Measurements from ENCODE around the gene EDDM13. TPM values are rescaled to one million over a fixed set of nuclear protein-coding genes. Genes with fewer than 3 reads are reported as not detected.

Gene EDDM13
- total and polyA plus RNA-seq, 2 of the 8 experiments (the other 6 are each of a cell fraction or from before 2014, with no cell fraction given), result not detected

GRCh38 chr19:56306016-56306415 lies 33.5 kb downstream of the EDDM13 start:
- no peak overlapping the region for H3K4me3 ChIP-seq (ENCODE audit: extremely low read depth in 1 of 4, insufficient read depth in 2 of 4, low read depth in 3 of 4, low read length in 4 of 4)
- 90% methylated on average over 9 of the region's 11 CpGs; no CpG with 5 or more reads in 1 of the 2 experiments for WGBS, 2 experiments (ENCODE audit: extremely low coverage in 1 of 2, insufficient coverage in 1 of 2, insufficient read length in 1 of 2, insufficient replicate concordance in 2 of 2, low coverage in 1 of 2, low lambda C conversion rate in 2 of 2, missing lambda C conversion rate in 1 of 2)

More at GRCh38 chr19:56306016-56306415, 33.5 kb downstream of the EDDM13 start:
- Histone ChIP-seq H2AFZ (ENCODE audit: low read length) (no peak overlapping the region), H2AK5ac (ENCODE audit: low read depth, low read length) (no peak overlapping the region), H2BK20ac (ENCODE audit: low read length) (no peak overlapping the region), H4K20me1 (replicated peaks in 1 of 2; ENCODE audit: control insufficient read depth in 1 of 2, insufficient read depth in 2 of 2, low read length in 2 of 2) (peaks cover 2% of the 10 kb centered on the region in 2 experiments), H3K14ac (ENCODE audit: insufficient read length) (no peak overlapping the region), H4K91ac (replicated peaks; ENCODE audit: insufficient read length, low read length) (no peak overlapping the region), H3K79me1 (ENCODE audit: low read depth, low read length) (no peaks in the 10 kb centered on the region; the same call in 1 of the 2 replicates), H3K4me1 (replicated peaks in 1 of 4; ENCODE audit: control insufficient read depth in 3 of 4, insufficient read depth in 4 of 4, low read length in 3 of 4) (no peaks in the 10 kb centered on the region; a peak in 1 of 7 replicates), H3K9me3 (ENCODE audit: insufficient read depth in 2 of 2, low read depth in 1 of 2, low read length in 1 of 2) (0 out of 4 replicates have a peak, but pooled peaks cover 0 to 3% of the 10 kb centered on the region in 2 experiments), H3K9ac (replicated peaks in 1 of 4; ENCODE audit: extremely low read depth in 1 of 4, low read depth in 3 of 4, low read length in 3 of 4) (no peak overlapping the region), H3K27ac (ENCODE audit: low read depth, low read length) (no peak overlapping the region), H3K27me3 (replicated peaks in 1 of 4; ENCODE audit: control insufficient read depth in 3 of 4, extremely low read depth in 1 of 4, insufficient read depth in 3 of 4, low read length in 3 of 4) (no peaks in the 10 kb centered on the region), H3K4me2 (ENCODE audit: insufficient read depth in 1 of 2, low read depth in 2 of 2, low read length in 2 of 2) (no peak overlapping the region), H3K18ac (ENCODE audit: extremely low read depth, low read length) (no peak overlapping the region), H4K8ac (ENCODE audit: extremely low read depth, insufficient read depth, low read length) (no peak overlapping the region), H2BK120ac (replicated peaks; ENCODE audit: low read depth, low read length) (no peak overlapping the region), H4K5ac (ENCODE audit: insufficient read length, low read depth, low read length) (no peak overlapping the region), H3K4ac (replicated peaks; ENCODE audit: insufficient read length, low read depth, low read length) (no peak overlapping the region), H3K56ac (replicated peaks; ENCODE audit: insufficient read length, low read depth, low read length) (no peak overlapping the region), H3K36me3 (ENCODE audit: control insufficient read depth in 2 of 4, insufficient read depth in 4 of 4, low read length in 3 of 4) (no peaks in the 10 kb centered on the region), H2BK12ac (ENCODE audit: low read depth, low read length) (no peak overlapping the region), H2BK15ac (ENCODE audit: low read length) (no peak overlapping the region), H2BK5ac (ENCODE audit: low read depth, low read length) (no peak overlapping the region), H3K23me2 (ENCODE audit: low read depth, low read length) (no peaks in the 10 kb centered on the region), H3K79me2 (ENCODE audit: control insufficient read depth in 1 of 2, insufficient read depth in 2 of 2, low read length in 2 of 2) (no peaks in the 10 kb centered on the region), H3K23ac (ENCODE audit: insufficient read length) (no peak overlapping the region)
- TF ChIP-seq ATF3 (IDR thresholded peaks at IDR 0.05; ENCODE audit: insufficient read depth, low read depth, low read length) (no peak), BCL11A (IDR thresholded peaks at IDR 0.05; ENCODE audit: low read depth in 2 of 2, low read length in 2 of 2) (no peak), ATF2 (IDR thresholded peaks at IDR 0.05; ENCODE audit: low read length) (no peak), HDAC2 (IDR thresholded peaks at IDR 0.05; ENCODE audit: borderline replicate concordance in 1 of 2, low read depth in 2 of 2, low read length in 2 of 2) (no peak), SUZ12 (IDR thresholded peaks at IDR 0.05; ENCODE audit: low read length) (no peak), SIN3A (conservative IDR thresholded peaks at IDR 0.05 in 1 of 2, IDR thresholded peaks at IDR 0.05 in 1 of 2; ENCODE audit: low read depth in 1 of 2, low read length in 2 of 2) (no peak), MAX (IDR thresholded peaks at IDR 0.05) (no peak), JUND (IDR thresholded peaks at IDR 0.05; ENCODE audit: low read length) (no peak), SIX5 (IDR thresholded peaks at IDR 0.05; ENCODE audit: low read depth, low read length) (no peak), SP4 (IDR thresholded peaks at IDR 0.05; ENCODE audit: low read length) (no peak)
- DNase-seq (ENCODE audit: low read depth in 1 of 2, low spot score in 2 of 2), result no peak
- FAIRE-seq, result no peak
- ChIA-PET CTCF (ENCODE audit: partially characterized antibody) (interaction anchor here (0.6 to 1.5 kb wide), 2 partner anchors 52 to 140 kb away, joined by 3 to 6 read pairs; no protein-coding TSS in a partner anchor), POLR2A (ENCODE audit: partially characterized antibody) (no interaction called here)
